HG02884 (cell line): ENCODE measurements around the gene GNB2.
"Not testable (repeated sequence)": the region's sequence is repeated elsewhere in the genome, so short reads cannot be mapped to it uniquely, and the experiment has no call there.

Experiments used
- ATAC-seq: cut with Tn5 transposase; IDR thresholded peaks from one replicate; pipeline ENCODE4 v1.9.1; 2021; ENCODE audit warnings: mild to moderate bottlenecking, moderate library complexity; ENCODE audit not compliant: unreplicated experiment

Gene GNB2

GRCh38 chr7:100693312-100694097 lies 20.0 kb downstream of the GNB2 start:
- ATAC-seq = no peak

GRCh38 chr7:100694098-100694745 lies 20.7 kb downstream of the GNB2 start, which contains the start of gene GIGYF1:
Gene GIGYF1 (minus strand): TSS chr7:100694250. CDS start chr7:100688238, 6,012 bp downstream.
- ATAC-seq = no peak

DNA sequence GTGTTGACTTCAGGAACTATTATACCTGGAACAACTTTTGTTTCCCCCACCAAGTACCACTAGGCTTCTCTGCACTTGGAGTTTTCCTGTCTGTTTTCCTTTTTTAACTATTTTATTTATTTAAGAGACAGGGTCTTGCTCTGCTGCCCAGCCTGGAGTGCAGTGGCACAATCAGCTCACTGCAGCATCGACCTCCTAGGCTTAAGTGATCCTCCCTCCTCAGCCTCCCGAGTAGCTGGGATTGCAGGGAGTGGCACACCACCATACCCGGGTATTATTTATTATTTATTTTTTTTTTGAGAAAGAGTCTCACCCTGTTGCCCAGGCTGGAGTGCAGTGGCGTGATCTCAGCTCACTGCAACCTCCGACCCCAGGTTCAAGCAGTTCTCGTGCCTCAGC lies 22.6 kb downstream of the GNB2 start:
- no peak for ATAC-seq

DNA sequence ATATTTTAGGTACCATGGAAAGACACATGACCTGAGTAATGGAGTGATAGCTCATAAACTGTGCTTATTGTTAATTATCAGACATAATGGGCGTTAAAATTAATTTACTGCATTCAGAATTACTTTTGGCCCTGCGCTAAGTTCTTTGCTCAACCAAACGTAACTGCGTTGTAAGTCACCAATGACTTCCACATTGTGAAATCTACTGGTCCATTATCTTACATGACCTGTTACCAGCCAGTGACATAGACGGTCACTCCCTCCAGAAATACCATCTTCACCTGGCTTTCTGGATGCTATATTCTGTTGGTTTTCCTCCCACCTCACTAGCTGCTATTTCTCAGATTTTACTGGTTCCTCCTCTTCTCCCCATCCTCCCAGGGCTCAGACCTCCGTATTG lies 25.5 kb downstream of the GNB2 start:
- ATAC-seq = no peak

DNA sequence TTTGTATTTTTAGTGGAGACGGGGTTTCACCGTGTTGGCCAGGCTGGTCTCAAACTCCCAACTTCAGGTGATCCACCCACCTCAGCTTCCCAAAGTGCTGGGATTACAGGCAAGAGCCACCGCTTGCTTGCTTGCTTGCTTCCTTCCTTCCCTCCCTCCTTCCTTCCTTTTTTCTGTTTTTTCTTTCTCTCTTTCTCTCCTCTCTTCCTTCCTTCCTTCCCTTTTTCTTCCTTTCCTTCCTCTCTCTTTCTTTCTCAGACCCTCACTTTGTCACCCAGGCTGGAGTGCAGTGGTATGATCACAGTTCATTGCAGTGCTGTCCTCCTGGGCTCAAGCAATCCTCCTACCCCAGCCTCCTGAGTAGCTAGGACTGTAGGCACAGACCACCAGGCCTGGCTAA lies 27.5 kb downstream of the GNB2 start:
- not testable (repeated sequence) for ATAC-seq

DNA sequence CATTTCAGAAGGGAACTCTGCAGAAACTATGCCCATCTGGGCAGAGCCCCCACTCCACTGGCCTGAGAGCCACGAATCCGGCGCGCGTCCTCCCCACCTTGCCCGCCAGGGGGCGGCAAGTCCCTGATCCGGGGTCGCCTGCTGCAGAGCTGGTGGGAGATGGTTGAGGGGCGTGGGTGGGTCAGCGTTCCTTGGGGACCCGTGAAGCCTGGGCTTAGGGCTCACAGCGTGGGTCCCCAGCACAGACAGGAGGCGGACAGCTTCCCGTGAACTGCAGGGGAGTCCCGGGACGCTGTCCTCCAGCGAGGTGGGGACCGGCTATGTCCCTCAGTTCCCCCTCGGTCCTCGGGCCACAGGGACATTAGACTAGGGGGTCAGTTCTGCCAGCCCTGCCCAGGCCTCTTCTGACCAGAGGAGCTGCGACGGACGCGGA lies 31.8 kb downstream of the GNB2 start:
- ATAC-seq = peak; percentile 56

GRCh38 chr7:100705753-100706671 lies 32.5 kb downstream of the GNB2 start, which contains the start of gene POP7:
Gene POP7 (plus strand): TSS chr7:100706121. CDS start chr7:100706831, 710 bp downstream.
- ATAC-seq = peak; percentile 88

- no peak for ATAC-seq
Measured at GRCh38 chr7:100706672-100707311, 33.3 kb downstream of the GNB2 start.

DNA sequence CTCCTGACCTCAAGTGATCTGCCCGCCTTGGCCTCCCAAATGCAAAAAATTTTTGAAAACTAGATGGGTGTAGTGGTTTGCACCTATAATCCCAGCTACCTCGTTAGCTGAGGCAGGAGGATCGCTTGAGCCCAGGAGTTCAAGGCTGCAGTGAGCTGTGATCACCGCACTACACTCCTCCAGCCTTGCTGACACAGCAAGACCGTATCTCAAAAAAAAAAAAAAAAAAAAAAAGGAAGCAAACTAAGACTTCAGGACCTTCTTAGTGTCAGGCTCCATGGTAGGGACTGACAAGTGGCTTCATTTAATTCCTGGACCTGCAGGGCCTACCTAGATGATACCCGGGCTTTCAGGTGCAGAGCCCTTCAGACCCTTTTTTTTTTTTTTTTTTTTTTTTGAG lies 34.9 kb downstream of the GNB2 start:
- no peak for ATAC-seq

DNA sequence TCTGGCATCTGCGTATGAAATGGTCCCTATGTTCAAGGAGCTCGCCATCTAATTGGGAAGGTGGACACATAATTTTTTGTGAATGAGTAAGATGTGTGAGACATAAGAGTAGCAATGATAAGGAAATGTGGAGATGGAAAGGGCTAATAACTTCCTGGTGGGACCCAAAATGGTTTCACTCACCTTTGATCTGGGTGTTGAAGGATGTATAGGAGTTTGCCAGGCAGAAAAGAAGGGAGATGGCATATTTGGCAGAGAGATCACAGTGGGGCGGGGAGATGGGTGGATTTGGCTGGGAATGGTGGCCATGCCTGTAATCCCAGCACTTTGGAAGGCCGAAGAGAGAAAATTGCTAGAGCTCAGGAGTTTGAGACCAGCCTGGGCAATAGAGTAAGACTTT lies 36.9 kb downstream of the GNB2 start:
- ATAC-seq = no peak

DNA sequence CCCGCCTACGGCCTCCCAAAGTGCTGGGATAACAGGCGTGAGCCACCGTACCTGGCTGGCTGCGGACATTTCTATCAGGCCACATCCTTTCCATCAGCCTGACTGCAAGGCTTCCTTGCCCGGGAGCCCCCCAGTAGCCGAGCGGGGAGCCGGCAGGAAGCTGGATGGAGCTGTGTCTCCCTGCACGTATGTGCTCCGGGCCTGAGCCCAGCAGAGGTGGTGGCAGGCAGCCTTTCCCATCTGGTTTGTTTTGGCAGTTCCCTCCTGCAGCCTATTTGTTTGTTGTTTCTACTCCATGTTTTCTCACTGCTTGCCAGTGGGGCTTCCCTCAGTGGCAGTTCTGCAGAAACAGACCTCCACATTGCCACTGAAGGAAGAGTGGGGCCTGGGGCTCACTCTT lies 37.8 kb downstream of the GNB2 start:
- no peak for ATAC-seq

- no peak for ATAC-seq
Measured at GRCh38 chr7:100714725-100715124, 41.2 kb downstream of the GNB2 start.

DNA sequence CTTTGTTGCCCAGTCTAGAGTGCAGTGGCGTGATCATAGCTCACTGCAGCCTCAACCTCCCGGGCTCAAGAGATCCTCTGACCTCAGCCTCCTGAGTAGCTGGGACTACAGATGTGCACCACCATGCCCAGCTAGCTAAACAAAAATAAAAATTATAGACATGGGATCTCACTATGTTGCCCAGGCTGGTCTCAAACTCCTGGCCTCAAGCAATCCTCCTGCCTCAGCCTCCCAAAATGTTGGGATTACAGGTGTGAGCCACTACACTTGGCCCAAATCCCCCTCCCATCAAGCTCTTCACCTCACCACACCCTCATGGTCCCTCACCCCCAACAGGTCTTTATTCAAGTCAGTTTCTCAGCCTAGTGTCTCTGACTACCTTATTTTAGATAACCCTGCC lies 43.5 kb downstream of the GNB2 start:
- not testable (repeated sequence) for ATAC-seq

- no peak for ATAC-seq
Measured at GRCh38 chr7:100719523-100720278, 46.2 kb downstream of the GNB2 start.

GRCh38 chr7:100720279-100720670 lies 46.7 kb downstream of the GNB2 start, which contains the start of gene EPO:
Gene EPO (plus strand): TSS chr7:100720468. CDS start chr7:100720981, 513 bp downstream.
- no peak for ATAC-seq

- ATAC-seq = no peak
Measured at GRCh38 chr7:100720671-100721504, 47.3 kb downstream of the GNB2 start.

GRCh38 chr7:100721505-100721812 lies 47.9 kb downstream of the GNB2 start:
- no peak for ATAC-seq

DNA sequence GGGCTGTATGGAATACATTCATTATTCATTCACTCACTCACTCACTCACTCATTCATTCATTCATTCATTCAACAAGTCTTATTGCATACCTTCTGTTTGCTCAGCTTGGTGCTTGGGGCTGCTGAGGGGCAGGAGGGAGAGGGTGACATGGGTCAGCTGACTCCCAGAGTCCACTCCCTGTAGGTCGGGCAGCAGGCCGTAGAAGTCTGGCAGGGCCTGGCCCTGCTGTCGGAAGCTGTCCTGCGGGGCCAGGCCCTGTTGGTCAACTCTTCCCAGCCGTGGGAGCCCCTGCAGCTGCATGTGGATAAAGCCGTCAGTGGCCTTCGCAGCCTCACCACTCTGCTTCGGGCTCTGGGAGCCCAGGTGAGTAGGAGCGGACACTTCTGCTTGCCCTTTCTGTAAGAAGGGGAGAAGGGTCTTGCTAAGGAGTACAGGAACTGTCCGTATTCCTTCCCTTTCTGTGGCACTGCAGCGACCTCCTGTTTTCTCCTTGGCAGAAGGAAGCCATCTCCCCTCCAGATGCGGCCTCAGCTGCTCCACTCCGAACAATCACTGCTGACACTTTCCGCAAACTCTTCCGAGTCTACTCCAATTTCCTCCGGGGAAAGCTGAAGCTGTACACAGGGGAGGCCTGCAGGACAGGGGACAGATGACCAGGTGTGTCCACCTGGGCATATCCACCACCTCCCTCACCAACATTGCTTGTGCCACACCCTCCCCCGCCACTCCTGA lies 49.1 kb downstream of the GNB2 start:
- no peak for ATAC-seq
